Endothelial cell of umbilical vein (primary cell): ENCODE measurements around the gene RASA1. TPM values are rescaled to one million over a fixed set of nuclear protein-coding genes. Genes with fewer than 3 reads are reported as not detected.

ENCODE experiments used
- BruUV-seq: library from RNA; stranded (reverse); fragments of 400-500 nt; replicated peaks from 2 replicates; lab custom pipeline; 2021; lab: Mats Ljungman, UMichigan
- CTCF ChIA-PET: fragments of 300-600, 350-600 bp; sonication (Branson Sonifier 250); formaldehyde crosslinking; loops from one replicate; lab custom pipeline; 2021; ENCODE audit warnings: antibody characterized with exemption, inconsistent platforms; lab: Charles Lee
- POLR2A ChIA-PET: fragments of 300-600, 350-600 bp; sonication (Branson Sonifier 250); formaldehyde crosslinking; loops from one replicate; lab custom pipeline; 2021; ENCODE audit warnings: antibody characterized with exemption, inconsistent platforms; lab: Charles Lee
- DNase-seq: peaks from one replicate; pipeline ENCODE4 v3.0.0-alpha.2; 2011; ENCODE audit warnings: low read depth, low spot score
- FAIRE-seq: peaks from 2 replicates; lab custom pipeline; 2011; peaks lifted over from hg19 to GRCh38; lab: Jason Lieb, UNC
- H2AFZ ChIP-seq: 2 replicates; pipeline ENCODE4 v1.6.0; 2012; ENCODE audit warnings: low read depth, low read length, control low read depth, inconsistent platforms
- H3K27ac ChIP-seq: 2 replicates; pipeline ENCODE4 v1.5.1; 2011; ENCODE audit warnings: low read depth, mild to moderate bottlenecking, control low read depth, low read length, moderate library complexity; ENCODE audit not compliant: insufficient read depth
- H3K27me3 ChIP-seq, 2 experiments: 2 replicates each; pipeline versions ENCODE4 v1.6.0 to v1.6.1; 2011; ENCODE audit warnings: low read length in 2 of 2, mixed read lengths in 1 of 2; ENCODE audit not compliant: control insufficient read depth in 2 of 2, insufficient read depth in 2 of 2
- H3K36me3 ChIP-seq, 2 experiments: 2 replicates in 1 of 2; 3 replicates in 1 of 2; pipeline ENCODE4 v1.5.1; 2011; ENCODE audit warnings: low read length in 2 of 2, mild to moderate bottlenecking in 1 of 2, moderate library complexity in 1 of 2; ENCODE audit not compliant: control insufficient read depth in 2 of 2, insufficient read depth in 2 of 2; ENCODE audit errors: extremely low read depth in 1 of 2
- H3K4me1 ChIP-seq: 3 replicates; pipeline ENCODE4 v1.5.1; 2011; ENCODE audit warnings: mild to moderate bottlenecking, low read length; ENCODE audit not compliant: control insufficient read depth, insufficient read depth; ENCODE audit errors: extremely low read depth
- H3K4me2 ChIP-seq: 2 replicates; pipeline ENCODE4 v1.6.1; 2011; ENCODE audit warnings: low read length, control low read depth, mixed read lengths; ENCODE audit not compliant: insufficient read depth
- H3K4me3 ChIP-seq, 3 experiments: fragments of 200-600 bp in 1 of 3; sonication (generic), shearing (Covaris generic) in 1 of 3; replicated peaks in 1 of 3; 2 replicates each; pipeline ENCODE4 v1.5.1; 2011 to 2016; ENCODE audit warnings: control low read depth in 3 of 3, low read length in 3 of 3, mild to moderate bottlenecking in 2 of 3, inconsistent platforms in 1 of 3, low read depth in 1 of 3, moderate library complexity in 1 of 3; ENCODE audit not compliant: insufficient read depth in 1 of 3
- H3K79me2 ChIP-seq: 2 replicates; pipeline ENCODE4 v1.6.0; 2012; ENCODE audit warnings: low read length, inconsistent platforms; ENCODE audit not compliant: control insufficient read depth, insufficient read depth
- H3K9ac ChIP-seq: replicated peaks from 2 replicates; pipeline ENCODE3; 2011; ENCODE audit warnings: low read length, control low read depth; ENCODE audit not compliant: insufficient read depth; ENCODE audit errors: extremely low read depth
- H3K9me1 ChIP-seq: replicated peaks from 3 replicates; pipeline ENCODE4 v1.6.0; 2011; ENCODE audit warnings: mild to moderate bottlenecking, low read length; ENCODE audit not compliant: control insufficient read depth, insufficient read depth; ENCODE audit errors: extremely low read depth
- H3K9me3 ChIP-seq: replicated peaks from 2 replicates; pipeline ENCODE4 v1.5.1; 2012; ENCODE audit warnings: low read length, inconsistent platforms; ENCODE audit not compliant: control insufficient read depth, insufficient read depth
- H4K20me1 ChIP-seq: replicated peaks from 2 replicates; pipeline ENCODE3; 2011; ENCODE audit warnings: mild to moderate bottlenecking, low read length; ENCODE audit not compliant: control insufficient read depth, insufficient read depth; ENCODE audit errors: extremely low read depth
- EZH2 ChIP-seq: IDR thresholded peaks from 2 replicates; pipeline ENCODE4 v1.6.1; 2012; ENCODE audit warnings: borderline replicate concordance, low read depth, mild to moderate bottlenecking, moderate library complexity, low read length, inconsistent platforms; ENCODE audit not compliant: severe bottlenecking
- FOS ChIP-seq: IDR thresholded peaks from 2 replicates; pipeline ENCODE4 v1.6.1; 2011; ENCODE audit warnings: mild to moderate bottlenecking, low read length, moderate library complexity, borderline replicate concordance; ENCODE audit not compliant: insufficient read depth
- GATA2 ChIP-seq: IDR thresholded peaks from 2 replicates; pipeline ENCODE4 v1.7.0; 2011; ENCODE audit warnings: low read depth, mild to moderate bottlenecking, moderate library complexity, mixed read lengths, low read length; ENCODE audit not compliant: insufficient read length, insufficient read depth
- JUN ChIP-seq: IDR thresholded peaks from 2 replicates; pipeline ENCODE4 v1.6.1; 2011; ENCODE audit warnings: borderline replicate concordance, low read depth; ENCODE audit not compliant: insufficient read length, insufficient read depth
- MYC ChIP-seq: IDR thresholded peaks from one replicate; pipeline ENCODE4 v1.6.1; 2011; ENCODE audit warnings: mild to moderate bottlenecking, low read depth, low read length
- POLR2A ChIP-seq: IDR thresholded peaks from 2 replicates; pipeline ENCODE4 v1.6.1; 2012; ENCODE audit warnings: low read depth, mild to moderate bottlenecking, control low read depth, low read length
- POLR2AphosphoS5 ChIP-seq: IDR thresholded peaks from 2 replicates; pipeline ENCODE4 v1.6.1; 2012; ENCODE audit warnings: low read depth, mild to moderate bottlenecking, control low read depth, low read length, moderate library complexity; ENCODE audit not compliant: insufficient read depth
- dilution Hi-C: fragments of 300-500 bp; cut with MboI; formaldehyde crosslinking; loops from one replicate; pipeline ENCODE4 v1.15.0; 2019; ENCODE audit warnings: low sequenced_read_pairs; ENCODE audit not compliant: extremely low pct_ligation_motif_present
- intact Hi-C: fragments of 100-400 bp; cut with micrococcal nuclease; formaldehyde crosslinking; loops from one replicate; pipeline ENCODE4 v1.10.0; 2022
- polyA plus RNA-seq, 4 experiments: library from polyadenylated mRNA; depleted of rRNA in 3 of 4; stranded (reverse) in 3 of 4; unstranded in 1 of 4; fragments of >200 nt; gene quantifications; 2 replicates each; pipeline versions ENCODE4 v1.2.1 to v1.2.3, GENCODE V29; 2011 to 2012; ENCODE audit warnings: missing spikeins in 1 of 4
- total RNA-seq: library from RNA; stranded (reverse); gene quantifications from 2 replicates; pipeline ENCODE4 v1.2.3, GENCODE V29; 2021
- TF ChIP-seq, protein P1 (sequence below): IDR thresholded peaks from 2 replicates; pipeline ENCODE4 v1.6.1; 2011; ENCODE audit not compliant: insufficient read depth, insufficient read length
- TF ChIP-seq, protein P2 (sequence below), 2 donors: IDR thresholded peaks; 1 replicate in 1 of 2; 2 replicates in 1 of 2; pipeline ENCODE4 v1.5.1; 2011; ENCODE audit warnings: low read length in 2 of 2, mild to moderate bottlenecking in 2 of 2, moderate library complexity in 2 of 2, control low read depth in 1 of 2, inconsistent platforms in 1 of 2, low read depth in 1 of 2; ENCODE audit not compliant: insufficient read depth in 1 of 2; ENCODE audit errors: extremely low read depth in 1 of 2

RASA1 gene
- total and polyA plus RNA-seq, 2 donors (not counting 3 experiments of a cell fraction or from before 2014, with no cell fraction given) = 23.1 to 42.0 TPM

DNA sequence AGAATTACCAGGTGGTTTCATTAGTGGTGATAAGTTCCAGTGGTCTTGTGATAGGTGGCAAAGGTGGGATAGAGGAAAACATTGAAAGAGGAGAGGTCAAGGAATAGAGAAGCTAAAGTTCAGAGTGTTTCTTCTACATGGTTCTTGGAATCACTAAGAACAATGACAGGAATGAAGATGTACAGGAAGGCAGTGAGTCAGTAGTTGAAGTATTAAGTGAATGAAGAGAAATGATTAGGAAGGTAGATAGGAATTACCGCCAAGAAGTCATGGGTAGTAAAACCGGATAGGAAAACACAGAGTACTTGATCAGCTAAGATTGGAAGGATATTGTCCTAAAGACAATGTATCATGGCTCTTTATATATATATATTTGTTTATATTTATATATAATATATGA lies 37.9 kb upstream of the RASA1 start:
- Histone ChIP-seq H3K27ac (no peak overlapping the region), H3K9me3 (no peaks in the 10 kb centered on the region), H3K27me3 (no peaks in the 10 kb centered on the region), H3K4me3 (no peak overlapping the region), H3K36me3 (no peaks in the 10 kb centered on the region), H2AFZ (no peak overlapping the region), H3K4me2 (peak overlapping the region; percentile 42), H4K20me1 (no peaks in the 10 kb centered on the region), H3K79me2 (no peaks in the 10 kb centered on the region), H3K9ac (no peak overlapping the region), H3K9me1 (no peaks in the 10 kb centered on the region), H3K4me1 (peaks cover 5% of the 10 kb centered on the region)
- no TSS peak for BruUV-seq
- TF ChIP-seq FOS = peak; percentile 10
- TF ChIP-seq, protein P1, sequence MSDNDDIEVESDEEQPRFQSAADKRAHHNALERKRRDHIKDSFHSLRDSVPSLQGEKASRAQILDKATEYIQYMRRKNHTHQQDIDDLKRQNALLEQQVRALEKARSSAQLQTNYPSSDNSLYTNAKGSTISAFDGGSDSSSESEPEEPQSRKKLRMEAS = no peak
- intact Hi-C loops = no loop called here
- dilution Hi-C loops = no loop called here
- DNase-seq (no peak), FAIRE-seq (no peak)
- CTCF ChIA-PET = no interaction called here
- POLR2A ChIA-PET = interaction anchor here (0.6 kb wide), 1 partner anchor 38 kb away, joined by 8 read pairs; the partner anchor contains the start of gene RASA1

DNA sequence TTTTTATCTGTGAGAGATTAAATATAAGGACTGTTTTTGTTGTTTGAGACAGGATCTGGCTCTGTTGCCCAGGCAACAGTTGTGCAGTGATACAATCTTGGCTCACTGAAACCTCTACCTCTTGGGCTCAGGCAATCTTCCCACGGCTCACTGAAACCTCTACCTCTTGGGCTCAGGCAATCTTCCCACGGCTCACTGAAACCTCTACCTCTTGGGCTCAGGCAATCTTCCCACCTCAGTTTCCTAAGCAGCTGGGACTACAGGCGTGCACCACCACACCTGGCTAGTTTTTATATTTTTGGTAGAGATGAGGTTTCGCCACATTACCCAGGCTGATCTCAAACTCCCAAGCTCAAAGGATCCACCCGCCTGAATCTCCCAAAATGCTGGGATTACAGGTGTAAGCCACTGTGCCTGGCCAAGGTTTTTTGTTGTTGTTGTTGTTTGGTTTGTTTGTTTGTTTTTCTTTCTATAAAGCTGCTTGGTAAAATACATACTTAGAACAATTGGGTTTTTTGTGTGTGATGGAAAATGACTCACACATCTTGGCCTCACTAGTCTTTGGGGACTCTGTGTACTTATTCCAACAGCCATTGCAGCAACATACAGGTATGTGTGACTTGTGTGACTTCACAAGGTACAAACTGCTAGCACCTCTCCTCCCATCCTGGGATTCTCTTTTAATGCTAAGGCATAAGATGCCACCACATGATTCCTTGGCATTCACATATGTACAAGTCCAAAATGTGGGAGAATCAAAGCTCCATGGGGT lies 36.5 kb upstream of the RASA1 start:
- BruUV-seq = no TSS peak
- ChIA-PET POLR2A (no interaction called here), CTCF (interaction anchor here (1.1 kb wide), 1 partner anchor 12 kb away, joined by 3 read pairs; no protein-coding TSS in a partner anchor)

More for the DNA sequence above, 36.5 kb upstream of the RASA1 start:
- Histone ChIP-seq H3K9ac (no peak overlapping the region), H3K4me1 (peaks cover 5% of the 10 kb centered on the region), H3K27ac (no peak overlapping the region), H4K20me1 (no peaks in the 10 kb centered on the region), H2AFZ (no peak overlapping the region), H3K79me2 (no peaks in the 10 kb centered on the region), H3K4me2 (no peak overlapping the region), H3K27me3 (no peaks in the 10 kb centered on the region), H3K4me3 (no peak overlapping the region), H3K36me3 (no peaks in the 10 kb centered on the region), H3K9me3 (no peaks in the 10 kb centered on the region), H3K9me1 (no peaks in the 10 kb centered on the region)
- intact Hi-C loops = no loop called here
- DNase-seq = no peak
- TF ChIP-seq JUN (no peak), FOS (no peak), MYC (no peak), EZH2 (no peak), POLR2AphosphoS5 (no peak), POLR2A (no peak), GATA2 (no peak)
- TF ChIP-seq, protein P2, sequence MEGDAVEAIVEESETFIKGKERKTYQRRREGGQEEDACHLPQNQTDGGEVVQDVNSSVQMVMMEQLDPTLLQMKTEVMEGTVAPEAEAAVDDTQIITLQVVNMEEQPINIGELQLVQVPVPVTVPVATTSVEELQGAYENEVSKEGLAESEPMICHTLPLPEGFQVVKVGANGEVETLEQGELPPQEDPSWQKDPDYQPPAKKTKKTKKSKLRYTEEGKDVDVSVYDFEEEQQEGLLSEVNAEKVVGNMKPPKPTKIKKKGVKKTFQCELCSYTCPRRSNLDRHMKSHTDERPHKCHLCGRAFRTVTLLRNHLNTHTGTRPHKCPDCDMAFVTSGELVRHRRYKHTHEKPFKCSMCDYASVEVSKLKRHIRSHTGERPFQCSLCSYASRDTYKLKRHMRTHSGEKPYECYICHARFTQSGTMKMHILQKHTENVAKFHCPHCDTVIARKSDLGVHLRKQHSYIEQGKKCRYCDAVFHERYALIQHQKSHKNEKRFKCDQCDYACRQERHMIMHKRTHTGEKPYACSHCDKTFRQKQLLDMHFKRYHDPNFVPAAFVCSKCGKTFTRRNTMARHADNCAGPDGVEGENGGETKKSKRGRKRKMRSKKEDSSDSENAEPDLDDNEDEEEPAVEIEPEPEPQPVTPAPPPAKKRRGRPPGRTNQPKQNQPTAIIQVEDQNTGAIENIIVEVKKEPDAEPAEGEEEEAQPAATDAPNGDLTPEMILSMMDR (IDR thresholded peaks at IDR 0.05; ENCODE audit: extremely low read depth in 1 of 2, insufficient read depth in 1 of 2, low read depth in 1 of 2, low read length in 2 of 2) = no peak
- TF ChIP-seq, protein P1 = no peak
- dilution Hi-C loops = no loop called here
- no peak for FAIRE-seq
